Raji (cell line): Measurements from ENCODE around the gene GLRA1.

ENCODE experiments used
- POLR2A ChIP-seq: IDR thresholded peaks from 2 replicates; pipeline ENCODE4 v1.6.1; 2011; ENCODE audit warnings: low read depth, low read length, control low read depth; ENCODE audit not compliant: insufficient read depth

GLRA1 gene

GRCh38 chr5:151781201-151781600, 143.4 kb downstream of the GLRA1 start:
- no peak for TF ChIP-seq POLR2A

- no peak for TF ChIP-seq POLR2A
Observed at GRCh38 chr5:151780348-151780747, 144.3 kb downstream of the GLRA1 start.

- TF ChIP-seq POLR2A = no peak
Observed at GRCh38 chr5:151779531-151780125, 145.0 kb downstream of the GLRA1 start.

- no peak for TF ChIP-seq POLR2A
Observed at GRCh38 chr5:151775025-151775606, 149.5 kb downstream of the GLRA1 start.

- no peak for TF ChIP-seq POLR2A
Observed at GRCh38 chr5:151773951-151774350, 150.7 kb downstream of the GLRA1 start.

DNA sequence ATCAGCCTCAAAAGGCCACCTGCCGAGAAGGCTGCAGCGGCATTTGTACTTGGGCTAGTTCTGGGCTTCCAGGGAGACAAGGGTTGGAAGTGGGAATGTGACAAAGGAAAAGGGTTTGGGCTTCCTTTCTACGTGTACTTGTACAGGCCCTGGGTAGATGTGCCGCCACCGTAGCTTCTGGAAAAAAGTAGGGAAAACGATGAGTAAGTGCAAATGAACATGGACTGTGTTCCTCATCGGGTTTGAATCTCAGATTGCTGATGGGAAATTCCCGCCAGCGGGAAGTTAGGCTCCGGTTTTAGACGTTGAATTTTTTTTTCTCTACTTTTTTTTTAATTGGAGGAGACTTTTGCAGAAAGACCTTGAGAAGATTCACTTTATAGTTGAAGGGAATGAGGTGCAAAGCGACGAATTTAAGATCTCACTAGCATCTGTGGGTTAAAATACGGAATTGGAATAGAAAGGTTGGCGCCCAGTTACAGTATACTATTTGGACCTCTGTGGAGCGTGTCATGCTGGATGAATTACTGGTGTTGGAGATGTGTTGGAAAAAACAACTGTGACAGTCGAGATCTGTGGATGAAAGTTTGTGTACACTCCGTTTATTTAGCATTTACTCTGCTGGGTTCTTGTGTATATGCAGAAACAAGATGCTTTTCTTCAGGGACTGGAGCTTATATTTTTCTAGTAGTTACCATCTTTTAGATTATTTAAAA, 151.6 kb downstream of the GLRA1 start:
- no peak for TF ChIP-seq POLR2A
